GM12891 (cell line): Measurements from ENCODE around the gene JCAD.

Experiments used
- DNase-seq: peaks from one replicate; pipeline ENCODE4 v3.0.0; 2011; ENCODE audit warnings: low spot score; ENCODE audit not compliant: insufficient read length
- FAIRE-seq: peaks from 2 replicates; lab custom pipeline; 2011; peaks lifted over from hg19 to GRCh38; lab: Jason Lieb, UNC
- PAX5 ChIP-seq: IDR thresholded peaks from 2 replicates; pipeline ENCODE4 v1.6.1; 2011; ENCODE audit warnings: low read length, moderate library complexity, mild to moderate bottlenecking; ENCODE audit not compliant: insufficient read depth, severe bottlenecking
- POLR2A ChIP-seq: IDR thresholded peaks from 2 replicates; pipeline ENCODE4 v1.6.1; 2011; ENCODE audit warnings: low read depth, low read length, control low read depth
- POLR2AphosphoS5 ChIP-seq: IDR thresholded peaks from 2 replicates; pipeline ENCODE4 v1.6.1; 2011; ENCODE audit warnings: low read depth, low read length, control low read depth
- POU2F2 ChIP-seq: IDR thresholded peaks from 2 replicates; pipeline ENCODE4 v1.6.1; 2011; ENCODE audit warnings: low read depth, mild to moderate bottlenecking, control low read depth, low read length, moderate library complexity
- SPI1 ChIP-seq: IDR thresholded peaks from 2 replicates; pipeline ENCODE4 v1.6.1; 2011; ENCODE audit warnings: low read depth, low read length, control low read depth
- TAF1 ChIP-seq: IDR thresholded peaks from 2 replicates; pipeline ENCODE4 v1.6.1; 2011; ENCODE audit warnings: low read depth, low read length, control low read depth

The JCAD gene

GRCh38 chr10:30046476-30046875 is 12.9 kb downstream of the JCAD start:
- DNase-seq (no peak), FAIRE-seq (no peak)
- TF ChIP-seq TAF1 (no peak), POLR2A (no peak), PAX5 (no peak), POU2F2 (no peak), POLR2AphosphoS5 (no peak), SPI1 (no peak)

GRCh38 chr10:30045961-30046360 is 13.4 kb downstream of the JCAD start:
- FAIRE-seq (no peak), DNase-seq (no peak)
- TF ChIP-seq SPI1 (no peak), TAF1 (no peak), POLR2A (no peak)

- TF ChIP-seq TAF1 (no peak), POU2F2 (no peak), PAX5 (no peak), SPI1 (no peak), POLR2A (no peak), POLR2AphosphoS5 (no peak)
- no peak for FAIRE-seq
- DNase-seq: no peak
Measured at GRCh38 chr10:30043476-30044270, 15.7 kb downstream of the JCAD start.

DNA sequence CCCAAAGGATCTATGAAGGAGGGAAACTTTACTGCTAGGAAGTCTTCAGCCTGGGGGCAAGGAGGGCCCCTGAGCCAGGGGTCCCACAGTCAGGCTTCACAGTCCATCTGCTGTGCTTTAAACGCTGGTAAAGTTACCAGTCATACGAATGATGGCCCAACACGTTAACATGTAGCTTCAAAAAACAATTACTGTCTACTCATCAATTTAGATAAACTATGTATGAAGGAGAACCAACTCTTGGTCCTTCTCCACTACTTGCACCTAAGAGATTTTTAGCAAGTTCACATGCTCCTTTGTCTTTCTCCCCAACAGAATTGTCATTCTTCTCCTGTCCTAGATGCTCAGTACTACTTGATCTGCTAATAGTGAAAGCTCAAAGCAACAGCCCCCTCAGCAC is 16.6 kb downstream of the JCAD start:
- TF ChIP-seq POU2F2 (no peak), POLR2A (no peak), PAX5 (no peak), SPI1 (no peak), POLR2AphosphoS5 (no peak), TAF1 (no peak)
- DNase-seq (no peak), FAIRE-seq (no peak)

GRCh38 chr10:30041196-30042105 is 17.9 kb downstream of the JCAD start:
- TF ChIP-seq PAX5 (no peak), SPI1 (peak; percentile 14; the same call in 1 of the 2 replicates)
- FAIRE-seq (peak; percentile 73), DNase-seq (no peak)

DNA sequence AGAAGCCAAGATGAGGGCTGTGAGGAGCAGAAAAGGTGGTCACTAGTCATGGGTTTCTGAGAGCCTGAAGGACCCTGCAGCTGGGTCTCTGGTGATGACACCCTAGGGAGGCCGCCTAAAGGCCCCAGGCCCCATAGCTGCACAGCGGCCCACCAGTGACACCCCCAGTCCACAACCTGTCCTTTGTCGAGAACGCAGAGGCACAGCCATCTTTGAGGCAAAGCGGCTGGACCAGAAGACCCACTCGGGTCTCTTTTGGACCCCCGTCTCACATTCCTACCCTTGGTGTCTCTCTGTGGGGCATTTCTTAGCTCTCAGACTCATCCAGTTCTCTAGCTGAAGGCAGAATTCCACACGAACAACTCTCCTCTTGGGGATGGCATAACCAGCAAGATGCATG is 18.8 kb downstream of the JCAD start:
- no peak for FAIRE-seq
- no peak for TF ChIP-seq PAX5
- TF ChIP-seq POLR2A: no peak
- no peak for TF ChIP-seq TAF1
- no peak for TF ChIP-seq POU2F2
- no peak for TF ChIP-seq POLR2AphosphoS5
- no peak for TF ChIP-seq SPI1
- no peak for DNase-seq

DNA sequence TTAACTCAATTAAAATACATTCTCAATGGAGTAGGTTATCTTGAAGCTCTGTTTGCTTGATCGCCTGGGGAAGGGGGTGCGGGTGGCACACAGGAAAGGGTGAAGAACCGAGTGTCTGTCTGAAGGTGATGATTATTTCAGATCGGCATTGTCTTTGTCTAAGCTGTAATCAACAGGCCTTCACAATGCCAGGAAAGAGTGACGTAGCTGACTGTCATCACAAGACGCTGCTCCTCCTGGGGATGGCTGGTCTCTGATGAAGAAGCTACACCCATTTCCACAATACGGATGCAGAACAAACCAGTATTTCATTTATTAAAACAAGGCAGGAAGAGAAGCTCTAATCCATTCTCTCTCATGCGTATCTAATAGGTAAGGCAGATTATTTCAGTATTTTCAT is 19.4 kb downstream of the JCAD start:
- no peak for TF ChIP-seq POU2F2
- no peak for TF ChIP-seq PAX5
- TF ChIP-seq TAF1: no peak
- no peak for TF ChIP-seq SPI1
- no peak for TF ChIP-seq POLR2AphosphoS5
- no peak for TF ChIP-seq POLR2A
- no peak for FAIRE-seq
- no peak for DNase-seq

- FAIRE-seq (no peak), DNase-seq (no peak)
- TF ChIP-seq POLR2AphosphoS5 (no peak), PAX5 (no peak), SPI1 (no peak), POLR2A (no peak), TAF1 (no peak), POU2F2 (no peak)
Measured at GRCh38 chr10:30039567-30039966, 19.8 kb downstream of the JCAD start.

GRCh38 chr10:30038781-30039536 is 20.4 kb downstream of the JCAD start:
- FAIRE-seq (no peak), DNase-seq (no peak)
- TF ChIP-seq TAF1 (no peak), POLR2AphosphoS5 (no peak), PAX5 (no peak), POU2F2 (no peak), SPI1 (no peak), POLR2A (no peak)
